Activated naive CD8-positive, alpha-beta T cell treated with anti-CD3 and anti-CD28 coated beads for 36 hours (primary cell): ENCODE measurements around the gene CSAD. TPM values are rescaled to one million over a fixed set of nuclear protein-coding genes. Genes with fewer than 3 reads are reported as not detected.
"Not testable (repeated sequence)": the region's sequence is repeated elsewhere in the genome, so short reads cannot be mapped to it uniquely, and the experiment has no call there.

Source experiments
- DNase-seq: peaks from one replicate; pipeline ENCODE4 v3.0.0; 2021
- H3K27ac Mint-ChIP-seq: one replicate; pipeline ENCODE4 v1.8.0; 2022; ENCODE audit warnings: mild to moderate bottlenecking, moderate library complexity, mixed read lengths
- H3K27me3 Mint-ChIP-seq: one replicate; pipeline ENCODE4 v1.8.0; 2022; ENCODE audit warnings: mild to moderate bottlenecking, mixed read lengths
- H3K36me3 Mint-ChIP-seq: one replicate; pipeline ENCODE4 v1.8.0; 2021; ENCODE audit warnings: mild to moderate bottlenecking, mixed read lengths
- H3K4me1 Mint-ChIP-seq: one replicate; pipeline ENCODE4 v1.8.0; 2021; ENCODE audit warnings: mixed read lengths
- H3K4me3 Mint-ChIP-seq: one replicate; pipeline ENCODE4 v1.8.0; 2022; ENCODE audit warnings: mild to moderate bottlenecking, moderate library complexity, mixed read lengths
- H3K9me3 Mint-ChIP-seq: one replicate; pipeline ENCODE4 v1.8.0; 2022; ENCODE audit warnings: mixed read lengths
- total RNA-seq, 2 experiments: library from RNA; stranded (reverse); gene quantifications; one replicate each; pipeline ENCODE4 v1.2.3, GENCODE V29; 2021

Gene CSAD
- total RNA-seq, 2 experiments from 2014 or later, result 11.8 to 11.9 TPM

DNA sequence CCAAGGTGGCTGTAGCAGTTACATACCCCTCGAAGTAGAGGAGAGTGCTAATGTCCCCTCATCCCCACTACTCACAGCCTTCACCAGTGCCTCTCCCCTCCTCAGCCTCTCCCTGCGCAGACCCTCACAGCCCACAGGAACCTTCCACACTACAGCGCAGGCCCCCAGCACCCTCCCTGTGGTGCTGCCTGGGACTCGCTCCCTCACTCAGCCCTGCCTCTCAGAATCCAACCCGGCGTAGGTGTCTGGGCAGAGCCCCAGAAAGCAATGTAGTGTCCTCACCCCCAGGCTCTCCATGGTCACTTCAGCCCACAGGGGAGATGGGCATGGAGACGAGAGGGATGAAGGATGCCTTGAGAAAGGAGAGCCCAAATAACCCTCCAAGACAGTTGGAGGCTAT lies 11.1 kb downstream of the CSAD start:
- H3K4me3 Mint-ChIP-seq, result no peak overlapping the region
- peaks cover 3% of the 10 kb centered on the region for H3K4me1 Mint-ChIP-seq
- H3K9me3 Mint-ChIP-seq, result no peaks in the 10 kb centered on the region
- DNase-seq, result no peak
- H3K27me3 Mint-ChIP-seq, result no peaks in the 10 kb centered on the region
- no peaks in the 10 kb centered on the region for H3K36me3 Mint-ChIP-seq
- no peak overlapping the region for H3K27ac Mint-ChIP-seq

DNA sequence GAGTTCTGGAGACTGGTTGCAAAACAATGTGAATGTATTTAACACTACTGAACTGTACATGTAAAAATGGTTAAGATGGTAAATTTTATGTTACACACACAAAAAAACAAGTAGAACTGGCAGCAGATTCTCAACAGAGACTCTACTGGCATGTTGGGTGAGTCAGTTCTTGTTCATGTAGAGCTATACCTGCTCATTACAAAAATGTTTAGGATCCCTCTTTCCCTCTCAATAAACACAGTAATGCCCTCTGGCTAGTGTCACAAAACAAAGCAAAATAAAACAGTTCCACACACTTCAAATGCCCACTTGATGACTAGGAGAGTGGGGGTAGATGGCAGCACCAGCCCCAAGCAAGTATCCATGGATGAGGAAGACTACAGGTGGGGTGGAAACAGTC lies 13.9 kb downstream of the CSAD start:
- Mint-ChIP-seq H3K36me3 (no peaks in the 10 kb centered on the region), H3K4me3 (no peak overlapping the region), H3K9me3 (no peaks in the 10 kb centered on the region)

DNA sequence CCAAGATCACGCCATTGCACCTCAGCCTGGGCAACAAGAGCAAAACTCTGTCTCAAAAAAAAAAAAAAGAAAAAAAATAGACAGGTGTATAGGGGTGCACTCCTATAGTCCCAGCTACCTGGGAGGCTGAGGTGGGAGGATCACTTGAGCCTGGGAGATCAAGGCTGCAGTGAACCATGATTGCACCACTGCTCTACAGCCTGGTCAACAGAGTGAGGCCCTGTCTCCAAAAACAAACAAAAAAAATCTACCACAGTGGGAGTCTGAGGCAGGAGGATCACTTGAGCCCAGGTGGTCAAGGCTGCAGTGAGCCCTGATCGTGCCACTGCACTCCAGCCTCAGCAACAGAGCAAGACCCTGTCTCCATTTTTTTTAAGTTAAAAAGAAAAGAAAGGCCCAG lies 17.7 kb downstream of the CSAD start:
- H3K4me1 Mint-ChIP-seq, H3K27me3 Mint-ChIP-seq, H3K36me3 Mint-ChIP-seq, H3K9me3 Mint-ChIP-seq, H3K4me3 Mint-ChIP-seq, DNase-seq, H3K27ac Mint-ChIP-seq: not testable (repeated sequence)

More for the DNA sequence above, 13.9 kb downstream of the CSAD start:
- H3K4me1 Mint-ChIP-seq, result peaks cover 3% of the 10 kb centered on the region
- DNase-seq, result no peak
- no peaks in the 10 kb centered on the region for H3K27me3 Mint-ChIP-seq
- no peak overlapping the region for H3K27ac Mint-ChIP-seq

DNA sequence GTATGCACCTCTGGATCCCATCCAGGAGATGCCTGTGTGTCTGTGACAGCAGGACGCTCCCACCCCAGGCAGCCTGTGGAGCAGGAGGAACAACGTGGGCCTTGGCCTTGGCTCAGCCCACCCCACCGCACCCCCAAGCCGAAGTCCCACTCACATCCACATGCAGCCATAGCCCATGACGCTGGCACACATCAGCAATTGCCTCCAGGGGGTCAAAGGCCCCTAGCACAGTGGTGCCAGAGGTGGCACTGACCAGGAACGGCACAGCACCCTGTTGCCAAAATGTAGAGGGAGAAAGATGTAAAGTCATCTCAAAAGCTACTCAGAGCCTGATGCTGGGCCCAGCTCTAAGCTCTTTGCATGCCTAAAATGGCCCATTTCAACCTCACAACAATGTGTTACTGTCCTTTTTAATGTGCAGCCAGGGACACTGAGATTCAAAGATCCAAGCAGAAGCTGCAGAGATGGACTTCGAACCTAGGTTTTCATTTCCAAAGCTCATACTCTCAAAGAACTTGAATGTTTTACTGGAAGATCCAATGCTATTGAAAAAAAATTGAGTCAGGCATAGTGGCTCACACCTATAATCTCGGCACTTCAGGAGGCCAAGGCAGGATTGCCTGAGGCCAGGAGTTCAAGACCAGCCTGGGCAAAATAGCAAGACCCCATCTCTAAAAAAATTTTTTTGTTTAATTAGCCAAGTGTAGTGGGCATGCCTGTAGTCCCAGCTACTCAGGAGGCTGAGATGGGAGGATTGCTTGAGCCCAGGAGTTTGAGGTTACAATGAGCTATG lies 19.4 kb downstream of the CSAD start:
- peaks cover 8% of the 10 kb centered on the region for H3K4me1 Mint-ChIP-seq
- DNase-seq, result no peak
- H3K4me3 Mint-ChIP-seq, result no peak overlapping the region
- peaks cover 2% of the 10 kb centered on the region for H3K36me3 Mint-ChIP-seq
- H3K9me3 Mint-ChIP-seq, result no peaks in the 10 kb centered on the region
- H3K27ac Mint-ChIP-seq, result no peak overlapping the region
- no peaks in the 10 kb centered on the region for H3K27me3 Mint-ChIP-seq

DNA sequence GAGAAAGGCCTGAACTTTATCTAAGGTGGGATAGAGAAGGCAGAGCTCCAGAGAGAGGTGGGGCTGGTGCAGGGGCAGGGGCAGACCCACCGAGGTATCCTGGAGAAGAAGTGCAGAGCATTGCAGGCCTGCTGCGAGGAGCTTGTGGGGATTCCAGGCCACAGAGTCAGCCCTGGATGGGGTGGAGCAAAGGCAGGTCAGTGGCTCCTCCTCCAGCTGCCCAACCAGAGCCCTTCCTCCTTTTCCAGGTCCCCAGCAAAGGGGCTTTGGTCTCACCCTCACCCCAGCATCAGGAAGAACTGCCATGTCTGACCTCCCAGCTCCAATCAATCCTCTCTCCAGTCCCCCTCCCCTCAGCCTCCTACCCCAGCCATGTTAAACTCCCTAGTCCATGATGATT lies 20.1 kb downstream of the CSAD start:
- H3K4me1 Mint-ChIP-seq, result peaks cover 6% of the 10 kb centered on the region
- H3K9me3 Mint-ChIP-seq, result no peaks in the 10 kb centered on the region
- H3K4me3 Mint-ChIP-seq, result no peak overlapping the region
- no peak overlapping the region for H3K27ac Mint-ChIP-seq
- H3K27me3 Mint-ChIP-seq, result no peaks in the 10 kb centered on the region
- no peak for DNase-seq
- H3K36me3 Mint-ChIP-seq, result peaks cover 2% of the 10 kb centered on the region

DNA sequence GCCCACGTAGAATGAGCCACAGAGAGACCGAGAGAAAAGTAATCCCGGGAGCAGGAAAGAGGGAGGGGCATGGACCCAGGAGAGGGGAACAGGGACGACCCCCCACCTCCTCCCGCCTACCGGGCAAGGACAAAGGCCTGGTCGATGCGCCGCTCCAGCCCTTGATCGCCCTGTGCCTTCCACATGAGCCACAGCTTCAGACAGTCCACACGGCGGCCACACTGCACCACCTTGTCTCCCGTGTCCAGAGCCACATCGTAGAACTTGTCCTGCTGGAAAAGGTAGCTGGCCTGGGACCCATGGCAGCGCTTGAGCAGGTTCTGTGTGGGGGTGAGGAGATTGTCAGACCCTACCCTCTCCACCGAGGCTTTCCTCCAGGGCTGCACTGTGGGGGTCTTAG lies 20.7 kb downstream of the CSAD start:
- no peak for DNase-seq

DNA sequence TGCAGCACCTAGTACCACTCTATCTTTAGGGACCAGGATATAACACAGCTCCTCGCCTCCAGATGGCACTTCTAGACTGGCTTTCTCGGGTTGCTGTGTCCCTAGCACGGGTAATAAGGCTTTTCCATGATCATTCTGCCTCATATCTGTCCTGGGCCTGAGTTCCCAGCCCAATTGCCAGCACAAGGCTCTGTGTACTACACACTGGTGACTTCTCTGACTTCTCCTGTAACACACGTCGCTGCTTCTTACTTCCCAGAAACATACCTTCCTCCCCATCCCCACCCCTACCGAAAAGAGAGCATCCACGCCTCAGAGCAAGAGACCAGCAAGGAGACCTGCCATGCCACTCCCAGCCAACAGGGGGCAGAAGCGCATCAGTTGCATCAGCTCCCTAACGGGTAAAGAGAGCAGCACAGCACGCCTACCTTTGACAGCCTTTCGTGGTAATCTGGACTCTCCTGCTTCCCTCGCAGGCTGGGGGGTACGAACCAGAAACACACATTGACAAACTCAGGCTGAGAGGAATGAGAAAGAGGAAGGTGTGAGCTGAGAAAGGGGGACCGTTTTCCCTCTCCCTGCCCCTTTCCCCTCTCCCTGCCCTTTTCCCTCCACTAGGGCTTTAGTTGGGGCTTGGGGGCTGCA lies 21.4 kb downstream of the CSAD start:
- Mint-ChIP-seq H3K9me3 (no peaks in the 10 kb centered on the region), H3K4me3 (peak overlapping the region; percentile 27)

More for the DNA sequence above, 20.7 kb downstream of the CSAD start:
- no peak overlapping the region for H3K27ac Mint-ChIP-seq
- no peaks in the 10 kb centered on the region for H3K27me3 Mint-ChIP-seq
- no peak overlapping the region for H3K4me3 Mint-ChIP-seq
- H3K4me1 Mint-ChIP-seq, result peaks cover 6% of the 10 kb centered on the region
- H3K9me3 Mint-ChIP-seq, result no peaks in the 10 kb centered on the region
- peaks cover 2% of the 10 kb centered on the region for H3K36me3 Mint-ChIP-seq

DNA sequence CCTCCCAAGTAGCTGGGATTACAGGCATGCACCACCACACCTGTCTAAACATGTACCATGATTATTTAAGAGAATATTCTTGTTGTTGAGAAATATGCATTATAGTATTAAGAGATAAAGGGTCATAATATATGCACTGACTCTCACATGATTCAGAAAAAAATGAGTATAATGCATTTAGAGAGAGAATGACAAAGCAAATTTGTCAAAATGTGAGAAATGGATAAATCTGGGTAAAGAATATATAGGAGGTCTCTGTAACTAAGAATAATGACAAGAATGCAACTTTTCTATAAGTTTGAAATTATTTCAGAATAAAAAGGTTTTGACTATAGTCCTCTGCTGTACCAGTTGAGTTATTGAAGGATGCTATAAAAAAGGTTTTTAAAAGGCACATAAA lies 28.3 kb downstream of the CSAD start:
- H3K4me3 Mint-ChIP-seq, result no peak overlapping the region
- H3K36me3 Mint-ChIP-seq, result no peaks in the 10 kb centered on the region
- no peaks in the 10 kb centered on the region for H3K27me3 Mint-ChIP-seq
- H3K4me1 Mint-ChIP-seq, result no peaks in the 10 kb centered on the region
- no peaks in the 10 kb centered on the region for H3K9me3 Mint-ChIP-seq
- H3K27ac Mint-ChIP-seq, result no peak overlapping the region
- no peak for DNase-seq

More for the DNA sequence above, 21.4 kb downstream of the CSAD start:
- DNase-seq, result peak; percentile 87
- peaks cover 2% of the 10 kb centered on the region for H3K36me3 Mint-ChIP-seq
- peaks cover 6% of the 10 kb centered on the region for H3K4me1 Mint-ChIP-seq
- H3K27ac Mint-ChIP-seq, result peak overlapping the region; percentile 75
- H3K27me3 Mint-ChIP-seq, result no peaks in the 10 kb centered on the region

DNA sequence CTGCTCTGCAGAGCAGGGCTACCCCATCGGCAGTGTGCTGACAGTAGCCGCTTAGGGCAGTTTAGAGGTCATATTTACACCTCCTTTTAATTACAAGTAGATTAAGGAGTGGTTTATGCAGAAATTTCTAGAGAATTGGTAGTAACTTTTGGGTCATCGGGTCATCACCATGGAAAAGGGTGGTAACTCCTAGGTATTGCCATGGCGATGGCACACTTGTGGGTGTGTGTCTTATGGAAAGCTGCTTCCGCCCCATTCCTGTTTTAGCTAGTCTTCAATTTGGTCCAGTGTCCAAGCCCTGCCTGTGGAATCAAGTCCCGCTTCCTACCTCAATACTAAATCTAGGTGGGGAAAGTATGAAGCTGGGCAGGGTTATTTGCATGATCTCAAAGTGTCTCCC lies 29.7 kb downstream of the CSAD start:
- Mint-ChIP-seq H3K9me3 (no peaks in the 10 kb centered on the region), H3K36me3 (no peaks in the 10 kb centered on the region), H3K4me1 (no peaks in the 10 kb centered on the region), H3K4me3 (no peak overlapping the region), H3K27me3 (no peaks in the 10 kb centered on the region), H3K27ac (no peak overlapping the region)
- no peak for DNase-seq

DNA sequence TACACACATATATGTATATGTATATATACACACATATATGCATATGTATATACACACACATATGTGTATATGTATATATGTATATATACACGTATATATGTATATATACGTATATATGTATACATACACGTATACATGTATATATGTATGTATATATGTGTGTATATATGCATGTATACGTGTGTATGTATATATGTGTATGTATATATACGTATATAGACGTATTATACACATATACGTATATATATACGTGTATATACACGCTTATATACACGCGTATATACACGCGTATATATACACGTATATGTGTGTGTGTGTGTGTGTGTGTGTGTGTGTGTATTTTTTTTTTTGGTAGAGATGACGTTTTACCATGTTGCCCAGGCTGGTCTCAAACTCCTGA lies 33.1 kb downstream of the CSAD start:
- DNase-seq, result no peak
- Mint-ChIP-seq H3K4me3 (no peak overlapping the region), H3K4me1 (no peaks in the 10 kb centered on the region), H3K9me3 (no peaks in the 10 kb centered on the region), H3K27me3 (no peaks in the 10 kb centered on the region), H3K36me3 (no peaks in the 10 kb centered on the region), H3K27ac (no peak overlapping the region)

DNA sequence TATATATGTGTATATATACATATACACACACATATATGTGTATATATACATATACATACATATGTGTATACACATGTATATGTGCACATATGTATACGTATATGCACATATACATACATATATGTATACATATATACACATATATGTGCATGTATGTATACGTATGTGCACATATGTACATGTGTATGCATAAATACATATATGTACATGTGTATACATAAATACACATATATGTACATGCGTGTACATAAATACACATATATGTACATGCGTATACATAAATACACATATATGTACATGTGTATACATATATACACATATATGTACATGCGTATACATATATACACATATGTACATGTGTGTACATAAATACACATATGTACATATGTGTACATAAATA lies 33.5 kb downstream of the CSAD start:
- H3K27me3 Mint-ChIP-seq, result no peaks in the 10 kb centered on the region
- no peaks in the 10 kb centered on the region for H3K36me3 Mint-ChIP-seq
- H3K27ac Mint-ChIP-seq, result no peak overlapping the region
- no peak for DNase-seq
- H3K9me3 Mint-ChIP-seq, result no peaks in the 10 kb centered on the region
- H3K4me1 Mint-ChIP-seq, result no peaks in the 10 kb centered on the region
- no peak overlapping the region for H3K4me3 Mint-ChIP-seq

DNA sequence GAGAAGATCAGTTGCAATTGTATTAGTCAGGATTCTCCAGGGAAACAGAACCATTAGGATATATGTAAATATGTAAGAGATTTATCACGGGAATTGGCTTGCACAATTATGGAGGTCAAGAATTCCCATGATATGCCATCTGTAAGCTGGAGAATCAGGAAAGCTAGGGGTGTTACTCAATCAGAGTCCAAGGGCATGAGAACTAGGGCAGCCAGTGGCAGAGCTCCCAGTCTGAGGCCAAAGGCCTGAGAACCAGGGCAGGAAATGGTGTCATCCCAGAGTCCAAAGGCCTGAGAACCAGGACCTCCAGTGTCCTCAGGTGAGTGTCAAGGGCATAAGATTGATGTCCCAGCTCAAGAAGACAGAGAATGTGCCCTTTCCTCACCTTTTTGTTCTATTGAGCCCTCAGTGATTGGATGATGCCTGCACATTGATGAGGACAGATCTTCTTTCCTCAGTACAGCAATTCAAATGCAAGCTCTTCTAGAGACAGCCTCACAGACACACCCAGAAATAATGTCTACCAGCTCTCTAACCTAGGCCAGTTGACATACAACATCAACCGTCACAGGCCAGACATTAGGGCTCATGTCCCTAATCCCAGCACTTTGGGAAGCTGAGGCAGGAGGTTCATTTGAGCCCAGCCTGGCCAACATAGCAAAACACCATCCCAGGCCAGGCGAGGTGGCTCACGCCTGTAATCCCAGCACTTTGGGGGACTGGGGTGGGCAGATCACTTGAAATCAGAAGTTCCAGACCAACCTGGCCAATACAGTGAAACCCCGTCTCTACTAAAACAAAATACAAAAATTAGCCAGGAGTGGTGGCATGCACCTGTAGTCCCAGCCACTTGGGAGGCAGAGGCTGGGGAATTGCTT lies 35.1 kb downstream of the CSAD start:
- H3K4me1 Mint-ChIP-seq, result no peaks in the 10 kb centered on the region
- DNase-seq, result no peak

DNA sequence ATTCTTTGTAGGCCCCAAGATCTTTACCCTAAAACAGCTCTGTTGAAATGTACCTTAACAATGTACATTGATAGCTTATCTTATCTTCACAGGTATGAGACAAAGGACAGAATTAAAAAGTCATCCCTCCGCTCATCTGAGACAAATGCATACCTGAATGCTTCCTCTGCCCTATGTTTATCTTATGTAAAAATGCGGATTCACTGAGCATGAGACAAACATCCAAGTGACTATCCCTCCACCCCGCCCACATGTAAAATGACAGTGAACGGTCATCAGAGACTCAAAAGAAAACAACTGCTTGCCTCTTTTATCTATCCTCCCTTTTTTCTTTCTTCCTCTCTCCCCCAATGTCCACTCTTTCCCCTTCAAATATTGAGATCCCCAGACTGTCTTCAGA lies 37.4 kb downstream of the CSAD start:
- no peaks in the 10 kb centered on the region for H3K9me3 Mint-ChIP-seq
- H3K27ac Mint-ChIP-seq, result no peak overlapping the region
- no peaks in the 10 kb centered on the region for H3K27me3 Mint-ChIP-seq

More for the DNA sequence above, 35.1 kb downstream of the CSAD start:
- Mint-ChIP-seq H3K36me3 (no peaks in the 10 kb centered on the region), H3K4me3 (no peak overlapping the region), H3K27me3 (no peaks in the 10 kb centered on the region), H3K27ac (no peak overlapping the region), H3K9me3 (no peaks in the 10 kb centered on the region)

DNA sequence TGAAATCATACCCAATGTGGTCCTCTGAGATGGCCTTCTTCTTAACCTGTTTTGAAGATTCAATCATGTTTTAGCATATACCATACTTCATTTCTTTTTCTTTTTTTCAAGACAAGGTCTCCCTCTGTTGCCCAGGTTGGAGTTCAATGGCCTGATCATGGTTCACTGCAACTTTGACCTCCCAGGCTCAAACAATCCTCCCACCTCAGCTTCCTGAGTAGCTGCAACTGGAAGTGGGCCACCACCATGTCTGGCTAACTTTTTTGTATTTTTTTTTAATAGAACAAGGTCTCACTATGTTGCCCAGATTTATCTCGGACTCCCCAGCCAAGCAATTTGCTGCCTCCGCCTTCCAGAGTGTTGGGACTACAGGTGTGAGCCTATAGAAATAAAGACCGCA lies 47.0 kb downstream of the CSAD start:
- Mint-ChIP-seq H3K9me3 (peaks cover 7% of the 10 kb centered on the region), H3K27me3 (peaks cover 3% of the 10 kb centered on the region), H3K4me3 (no peak overlapping the region), H3K36me3 (peaks cover 6% of the 10 kb centered on the region), H3K4me1 (no peaks in the 10 kb centered on the region), H3K27ac (no peak overlapping the region)
- DNase-seq, result no peak

More for the DNA sequence above, 37.4 kb downstream of the CSAD start:
- peaks cover 2% of the 10 kb centered on the region for H3K36me3 Mint-ChIP-seq
- no peak overlapping the region for H3K4me3 Mint-ChIP-seq
- H3K4me1 Mint-ChIP-seq, result no peaks in the 10 kb centered on the region
- no peak for DNase-seq

DNA sequence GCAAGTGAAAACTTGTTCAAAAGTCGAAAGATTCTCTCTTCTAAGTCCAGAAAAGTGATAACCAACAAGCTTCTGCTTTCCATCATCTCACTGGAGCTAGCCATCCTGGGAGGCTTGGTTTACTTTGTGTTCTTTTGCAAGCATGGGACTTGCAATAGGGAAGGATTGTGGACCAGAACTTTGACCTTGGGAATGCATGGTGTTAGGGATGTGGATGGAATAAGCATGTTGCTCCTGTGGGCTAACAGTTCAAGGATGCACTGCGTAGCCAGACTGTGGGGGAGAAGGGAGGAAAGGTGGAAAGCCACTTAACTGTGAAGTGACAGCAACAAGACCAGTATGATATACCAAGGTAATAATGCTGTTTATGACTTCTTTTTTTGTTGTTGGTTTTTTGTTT lies 48.9 kb downstream of the CSAD start:
- Mint-ChIP-seq H3K4me1 (no peaks in the 10 kb centered on the region), H3K27ac (no peak overlapping the region), H3K27me3 (no peaks in the 10 kb centered on the region), H3K9me3 (no peaks in the 10 kb centered on the region), H3K36me3 (no peaks in the 10 kb centered on the region), H3K4me3 (no peak overlapping the region)
- no peak for DNase-seq
